NCI-H2227 (cell line): ENCODE measurements around the gene LHX3.

Experiments used
- DNase-seq: peaks from one replicate; lab custom pipeline; 2025; ENCODE audit not compliant: unreplicated experiment; lab: John Stamatoyannopoulos, UW

LHX3 gene

GRCh38 chr9:136204838-136205706, at the start of gene LHX3:
Gene LHX3 (minus strand): TSS chr9:136205128. CDS start chr9:136205012, 116 bp downstream.
- no peak for DNase-seq

GRCh38 chr9:136253246-136254130, 48.6 kb upstream of the LHX3 start:
- no peak for DNase-seq

- DNase-seq: no peak
Measured at GRCh38 chr9:136252846-136253245, 47.9 kb upstream of the LHX3 start.

- no peak for DNase-seq
Measured at GRCh38 chr9:136252281-136252680, 47.4 kb upstream of the LHX3 start.

- no peak for DNase-seq
Measured at GRCh38 chr9:136251264-136252115, 46.6 kb upstream of the LHX3 start.

GRCh38 chr9:136250676-136251075, 45.7 kb upstream of the LHX3 start:
- DNase-seq: no peak

- no peak for DNase-seq
Measured at GRCh38 chr9:136249877-136250559, 45.1 kb upstream of the LHX3 start.

- no peak for DNase-seq
Measured at GRCh38 chr9:136248951-136249876, 44.3 kb upstream of the LHX3 start.

- no peak for DNase-seq
Measured at GRCh38 chr9:136247947-136248637, 43.2 kb upstream of the LHX3 start.

GRCh38 chr9:136247551-136247916, 42.6 kb upstream of the LHX3 start:
- no peak for DNase-seq

- no peak for DNase-seq
Measured at GRCh38 chr9:136246849-136247550, 42.1 kb upstream of the LHX3 start.

GRCh38 chr9:136245219-136246150, 40.6 kb upstream of the LHX3 start, which contains the start of gene QSOX2:
Gene QSOX2 (minus strand): TSS chr9:136245812. CDS start chr9:136245803, 9 bp downstream.
- peak; percentile 78 for DNase-seq

- DNase-seq: no peak
Measured at GRCh38 chr9:136244969-136245218, 40.0 kb upstream of the LHX3 start.

GRCh38 chr9:136244122-136244968, 39.4 kb upstream of the LHX3 start:
- DNase-seq: peak; percentile 29

GRCh38 chr9:136243631-136244030, 38.7 kb upstream of the LHX3 start:
- DNase-seq: no peak

GRCh38 chr9:136242918-136243525, 38.1 kb upstream of the LHX3 start:
- no peak for DNase-seq
